Lower lobe of right lung (tissue), 2 donors: ENCODE measurements around the gene PEF1. TPM values are rescaled to one million over a fixed set of nuclear protein-coding genes. Genes with fewer than 3 reads are reported as not detected.

Experiments
- ATAC-seq, 2 donors: fragments of 200-7000 bp; cut with Tn5 transposase; one replicate each; pipeline ENCODE4 v1.9.1; 2020 to 2022; ENCODE audit warnings: mild to moderate bottlenecking in 2 of 2, moderate library complexity in 2 of 2
- DNase-seq: peaks from one replicate; pipeline ENCODE4 v3.0.0-alpha.2; 2020
- H3K27ac ChIP-seq: fragments of 200-600 bp; one replicate; pipeline ENCODE4 v1.8.0; 2022
- H3K27me3 ChIP-seq: fragments of 200-600 bp; one replicate; pipeline ENCODE4 v1.8.0; 2022; ENCODE audit warnings: low read depth
- H3K36me3 ChIP-seq: fragments of 200-600 bp; one replicate; pipeline ENCODE4 v1.8.0; 2022; ENCODE audit warnings: mild to moderate bottlenecking
- H3K4me1 ChIP-seq: fragments of 200-600 bp; one replicate; pipeline ENCODE4 v1.8.0; 2022
- H3K4me3 ChIP-seq: fragments of 200-600 bp; one replicate; pipeline ENCODE4 v1.8.0; 2022; ENCODE audit warnings: mild to moderate bottlenecking
- H3K9me3 ChIP-seq: fragments of 200-600 bp; one replicate; pipeline ENCODE4 v1.8.0; 2022
- intact Hi-C: fragments of 100-400 bp; cut with DNase I; formaldehyde crosslinking; loops from one replicate; pipeline ENCODE4 v1.11.0; 2022
- total RNA-seq: library from RNA; stranded (reverse); fragmentation: NEBNext Ultra II Directional; extraction: Animal tissue kit (Norgen Biotek cat#: 25700); gene quantifications from one replicate; pipeline ENCODE4 v1.2.1, GENCODE V29; 2021
- TF ChIP-seq, protein P1 (sequence below): fragments of 200-600 bp; IDR thresholded peaks from one replicate; pipeline ENCODE4 v1.8.0; 2022; ENCODE audit warnings: antibody characterized with exemption, mild to moderate bottlenecking
- donor health status: DM: no; HTN: yes; CAD: no; lungs with severe emphysema.

Gene PEF1
- total RNA-seq, 1 donor from 2014 or later: 61.6 TPM

DNA sequence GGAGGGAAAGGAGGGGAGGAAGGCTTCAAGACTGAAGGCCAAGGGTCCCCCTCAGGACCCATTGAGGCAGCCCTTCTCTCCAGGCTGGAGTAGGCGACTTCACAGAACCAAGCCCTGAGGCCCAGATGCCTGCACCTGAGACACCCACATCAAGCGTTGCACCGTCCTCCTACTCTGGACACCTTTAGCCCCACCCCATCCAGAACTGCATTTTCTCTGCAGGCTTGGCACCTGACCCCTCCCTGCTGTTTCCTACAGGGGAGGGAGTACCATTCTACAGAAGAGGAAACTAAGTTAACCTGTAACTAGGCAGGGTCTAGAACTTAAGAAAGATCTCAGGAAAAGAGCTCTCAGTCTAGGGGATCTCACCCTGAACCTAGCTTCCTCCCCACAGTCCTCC lies 12.0 kb downstream of the PEF1 start:
- H3K36me3 ChIP-seq: peaks cover 75% of the 10 kb centered on the region
- intact Hi-C loops: no loop called here

DNA sequence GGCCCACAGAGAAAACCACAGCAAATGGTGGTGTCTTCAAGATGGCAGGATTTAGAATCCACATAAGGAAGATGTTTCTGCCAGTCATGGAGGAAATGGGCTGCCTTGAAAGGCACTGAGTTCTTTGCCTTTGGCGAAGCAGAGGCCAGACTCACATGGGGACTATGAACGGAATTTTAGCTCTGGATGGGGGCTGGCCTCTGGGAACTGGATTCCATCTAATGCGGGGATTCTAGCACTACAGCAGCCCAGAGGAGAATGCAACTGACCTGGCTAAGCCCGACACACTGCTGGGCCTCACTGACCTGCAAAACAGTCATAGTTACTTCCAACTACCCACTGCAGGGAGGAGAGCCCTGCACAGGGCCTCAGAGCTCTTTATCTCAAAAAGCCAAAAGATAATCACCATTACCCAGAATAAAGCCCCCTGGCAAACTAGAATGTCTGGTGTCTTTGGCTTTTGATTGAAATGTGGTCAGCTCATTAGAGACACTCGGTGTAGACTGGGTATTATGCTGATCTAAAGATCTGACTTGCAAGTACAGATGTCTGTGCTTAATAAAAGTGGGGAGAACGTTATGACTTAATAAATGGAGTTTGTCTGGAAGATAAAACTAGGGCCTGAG lies 15.6 kb downstream of the PEF1 start:
- H3K27ac ChIP-seq: peak overlapping the region; percentile 80
- no peak overlapping the region for H3K4me3 ChIP-seq
- ATAC-seq (no peak), DNase-seq (no peak)
- peaks cover 42% of the 10 kb centered on the region for H3K4me1 ChIP-seq
- H3K36me3 ChIP-seq: peaks cover 67% of the 10 kb centered on the region
- intact Hi-C loops: no loop called here
- H3K9me3 ChIP-seq: no peaks in the 10 kb centered on the region
- H3K27me3 ChIP-seq: no peaks in the 10 kb centered on the region
- TF ChIP-seq, protein P1, sequence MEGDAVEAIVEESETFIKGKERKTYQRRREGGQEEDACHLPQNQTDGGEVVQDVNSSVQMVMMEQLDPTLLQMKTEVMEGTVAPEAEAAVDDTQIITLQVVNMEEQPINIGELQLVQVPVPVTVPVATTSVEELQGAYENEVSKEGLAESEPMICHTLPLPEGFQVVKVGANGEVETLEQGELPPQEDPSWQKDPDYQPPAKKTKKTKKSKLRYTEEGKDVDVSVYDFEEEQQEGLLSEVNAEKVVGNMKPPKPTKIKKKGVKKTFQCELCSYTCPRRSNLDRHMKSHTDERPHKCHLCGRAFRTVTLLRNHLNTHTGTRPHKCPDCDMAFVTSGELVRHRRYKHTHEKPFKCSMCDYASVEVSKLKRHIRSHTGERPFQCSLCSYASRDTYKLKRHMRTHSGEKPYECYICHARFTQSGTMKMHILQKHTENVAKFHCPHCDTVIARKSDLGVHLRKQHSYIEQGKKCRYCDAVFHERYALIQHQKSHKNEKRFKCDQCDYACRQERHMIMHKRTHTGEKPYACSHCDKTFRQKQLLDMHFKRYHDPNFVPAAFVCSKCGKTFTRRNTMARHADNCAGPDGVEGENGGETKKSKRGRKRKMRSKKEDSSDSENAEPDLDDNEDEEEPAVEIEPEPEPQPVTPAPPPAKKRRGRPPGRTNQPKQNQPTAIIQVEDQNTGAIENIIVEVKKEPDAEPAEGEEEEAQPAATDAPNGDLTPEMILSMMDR: no peak

More for the DNA sequence above, 12.0 kb downstream of the PEF1 start:
- Histone ChIP-seq H3K27me3 (no peaks in the 10 kb centered on the region), H3K4me1 (peaks cover 39% of the 10 kb centered on the region), H3K4me3 (no peak overlapping the region), H3K27ac (no peak overlapping the region), H3K9me3 (no peaks in the 10 kb centered on the region)
- no peak for DNase-seq
- TF ChIP-seq, protein P1: no peak
- no peak for ATAC-seq

DNA sequence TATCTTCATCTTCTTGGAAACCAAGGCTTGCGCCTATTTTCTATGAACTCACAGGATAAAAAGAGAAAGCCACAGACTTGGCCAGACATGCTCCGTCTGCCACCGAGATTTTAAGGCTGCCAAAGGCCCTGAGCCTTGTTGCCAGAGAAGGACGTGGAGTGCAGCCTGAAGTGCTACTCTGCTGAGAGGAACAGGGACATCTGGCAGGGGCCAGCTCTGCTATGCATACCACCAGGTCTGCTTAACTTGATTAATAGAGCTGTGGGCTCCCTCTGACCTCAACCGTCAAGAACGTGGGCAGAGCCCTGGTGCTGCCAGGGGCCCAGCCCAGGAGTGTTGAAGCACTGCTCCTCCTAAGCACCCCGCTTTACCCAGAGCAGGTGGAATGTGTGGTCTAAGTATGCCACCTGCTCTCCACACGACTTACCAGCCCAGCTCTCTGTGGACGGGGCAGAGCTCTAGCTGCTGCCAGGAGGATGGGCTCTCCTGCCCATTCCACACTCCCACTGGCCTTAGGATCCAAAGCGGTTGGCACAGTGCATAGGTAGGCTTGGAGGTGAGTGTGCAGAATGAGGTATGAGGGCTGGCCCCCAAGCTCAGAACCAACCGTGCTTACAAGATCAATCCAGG lies 16.6 kb downstream of the PEF1 start:
- no peak overlapping the region for H3K4me3 ChIP-seq
- H3K9me3 ChIP-seq: no peaks in the 10 kb centered on the region
- peaks cover 57% of the 10 kb centered on the region for H3K36me3 ChIP-seq
- DNase-seq (peak; percentile 90), ATAC-seq (peak; percentile 90 to 93)
- peak overlapping the region; percentile 80 for H3K27ac ChIP-seq
- no peaks in the 10 kb centered on the region for H3K27me3 ChIP-seq
- peaks cover 42% of the 10 kb centered on the region for H3K4me1 ChIP-seq
- TF ChIP-seq, protein P1: no peak
- intact Hi-C loops: no loop called here

DNA sequence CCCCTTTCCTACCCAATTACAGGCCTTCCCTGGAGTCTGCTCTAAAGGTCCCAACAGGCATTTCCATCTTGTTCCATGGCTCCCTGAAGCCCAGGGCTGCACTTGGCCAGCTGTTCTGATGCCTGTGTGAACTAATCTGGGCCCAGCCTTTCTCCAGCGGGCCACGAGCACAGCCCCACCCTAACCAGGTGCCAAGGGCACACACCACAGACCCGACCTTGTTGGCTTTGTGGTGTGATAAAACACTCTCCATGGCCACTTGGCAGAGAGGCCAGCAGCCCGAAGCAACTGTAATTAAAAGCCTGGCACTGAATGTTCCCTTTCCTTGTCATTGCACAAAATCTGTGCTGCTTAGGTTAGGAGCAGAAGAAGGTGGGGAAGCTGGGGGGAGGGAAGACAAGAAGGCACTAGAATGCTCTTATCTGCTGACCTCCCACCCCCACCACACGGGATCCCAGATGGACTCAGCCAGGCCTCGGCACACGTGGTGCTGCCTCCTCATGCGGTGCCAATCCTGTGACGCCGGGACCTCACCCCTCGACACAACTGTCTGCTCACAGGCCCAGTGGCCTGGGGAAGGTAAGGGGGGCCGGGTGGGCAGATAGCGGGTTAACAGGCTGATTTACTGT lies 17.3 kb downstream of the PEF1 start:
- no peaks in the 10 kb centered on the region for H3K27me3 ChIP-seq
- H3K4me3 ChIP-seq: no peak overlapping the region
- TF ChIP-seq, protein P1: no peak
- peaks cover 42% of the 10 kb centered on the region for H3K4me1 ChIP-seq
- H3K9me3 ChIP-seq: no peaks in the 10 kb centered on the region
- intact Hi-C loops: no loop called here
- DNase-seq (peak; percentile 85), ATAC-seq (peak; percentile 83 to 85)
- peaks cover 51% of the 10 kb centered on the region for H3K36me3 ChIP-seq
- H3K27ac ChIP-seq: peak overlapping the region; percentile 80

DNA sequence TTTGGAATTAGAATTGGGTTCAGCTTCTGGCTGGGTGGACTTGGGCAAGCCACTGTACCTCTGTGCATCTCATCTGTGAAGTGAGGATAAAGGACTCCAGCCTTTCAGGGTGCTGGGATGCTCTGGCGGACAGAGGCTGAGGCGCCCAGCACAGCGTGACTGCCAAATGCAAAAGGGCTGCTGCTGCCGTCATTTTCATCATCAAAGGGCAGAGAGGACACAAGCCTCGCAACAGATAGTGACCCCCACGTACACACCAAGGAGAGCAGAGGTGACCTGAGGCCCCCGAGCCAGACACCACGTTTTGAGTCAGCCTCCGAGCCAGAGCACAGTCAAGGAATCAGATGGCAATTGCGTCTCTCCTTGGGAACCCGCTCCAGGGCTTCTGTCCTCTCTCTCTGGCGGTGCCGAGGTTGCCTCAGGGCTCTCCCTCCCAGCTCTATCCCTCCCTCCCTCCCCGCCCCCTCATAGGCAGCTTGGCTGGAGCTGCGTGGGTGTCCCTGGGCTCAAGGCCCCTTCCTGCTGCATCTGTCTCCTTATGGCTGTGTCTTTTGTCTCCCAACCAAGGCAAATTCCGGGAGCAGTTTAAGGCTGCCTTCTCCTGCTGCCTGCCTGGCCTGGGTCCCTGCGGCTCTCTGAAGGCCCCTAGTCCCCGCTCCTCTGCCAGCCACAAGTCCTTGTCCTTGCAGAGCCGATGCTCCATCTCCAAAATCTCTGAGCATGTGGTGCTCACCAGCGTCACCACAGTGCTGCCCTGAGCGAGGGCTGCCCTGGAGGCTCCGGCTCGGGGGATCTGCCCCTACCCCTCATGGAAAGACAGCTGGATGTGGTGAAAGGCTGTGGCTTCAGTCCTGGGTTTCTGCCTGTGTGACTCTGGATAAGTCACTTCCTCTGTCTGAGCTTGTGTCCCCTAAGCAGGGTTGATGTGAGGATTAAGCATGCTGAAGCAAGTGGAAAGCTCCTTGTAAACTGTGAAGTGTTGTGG lies 18.2 kb downstream of the PEF1 start:
- Histone ChIP-seq H3K9me3 (no peaks in the 10 kb centered on the region), H3K27ac (peak overlapping the region; percentile 80), H3K4me1 (peaks cover 42% of the 10 kb centered on the region), H3K36me3 (peaks cover 42% of the 10 kb centered on the region), H3K4me3 (no peak overlapping the region), H3K27me3 (no peaks in the 10 kb centered on the region)
- TF ChIP-seq, protein P1: no peak
- DNase-seq (no peak), ATAC-seq (no peak)
- intact Hi-C loops: no loop called here
